ENCODE data around the gene MYO18A.

The MYO18A gene

DNA sequence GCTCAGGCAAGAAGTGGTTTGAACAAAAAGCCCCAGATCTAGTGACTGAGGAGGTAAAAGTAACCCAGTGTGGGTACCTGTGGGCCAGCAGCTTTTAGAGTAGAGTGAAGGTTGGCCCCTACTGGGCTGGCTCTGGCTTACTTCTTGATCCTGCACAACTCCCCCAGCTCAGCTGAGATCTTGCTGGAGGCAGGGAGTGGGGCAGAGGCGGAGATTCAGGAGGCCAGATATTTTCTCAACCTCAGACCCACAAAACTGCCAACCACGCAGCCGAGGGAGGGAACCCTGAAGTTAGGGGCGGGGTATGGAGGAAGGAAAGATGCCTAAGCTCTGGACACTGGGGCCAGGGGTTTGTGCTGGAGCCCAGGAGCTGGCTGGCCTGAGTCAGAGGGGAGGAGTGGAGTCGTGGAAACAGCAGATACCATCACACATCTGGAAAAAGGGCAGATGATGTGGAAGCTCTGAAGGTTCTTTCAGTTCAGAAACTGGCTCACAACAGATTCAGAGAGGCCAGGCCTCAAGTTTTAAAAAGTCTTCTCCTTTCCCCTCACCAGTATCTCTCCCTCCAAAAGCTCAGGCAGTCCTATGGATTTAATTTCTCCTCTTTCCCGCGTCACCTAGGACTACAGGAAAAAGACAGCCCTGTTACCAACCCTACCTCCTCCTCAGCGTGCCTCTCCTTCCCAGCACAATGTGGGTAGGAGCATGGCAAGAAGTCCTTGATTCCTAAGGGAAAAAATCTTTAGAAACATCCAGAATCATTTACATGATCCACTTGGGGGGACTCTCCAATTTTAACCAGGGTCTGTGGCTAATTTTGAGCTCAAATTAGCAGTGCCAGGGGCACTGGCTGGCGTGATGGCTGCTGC lies 48.1 kb downstream of the MYO18A start:
- TF ChIP-seq, protein P1, sequence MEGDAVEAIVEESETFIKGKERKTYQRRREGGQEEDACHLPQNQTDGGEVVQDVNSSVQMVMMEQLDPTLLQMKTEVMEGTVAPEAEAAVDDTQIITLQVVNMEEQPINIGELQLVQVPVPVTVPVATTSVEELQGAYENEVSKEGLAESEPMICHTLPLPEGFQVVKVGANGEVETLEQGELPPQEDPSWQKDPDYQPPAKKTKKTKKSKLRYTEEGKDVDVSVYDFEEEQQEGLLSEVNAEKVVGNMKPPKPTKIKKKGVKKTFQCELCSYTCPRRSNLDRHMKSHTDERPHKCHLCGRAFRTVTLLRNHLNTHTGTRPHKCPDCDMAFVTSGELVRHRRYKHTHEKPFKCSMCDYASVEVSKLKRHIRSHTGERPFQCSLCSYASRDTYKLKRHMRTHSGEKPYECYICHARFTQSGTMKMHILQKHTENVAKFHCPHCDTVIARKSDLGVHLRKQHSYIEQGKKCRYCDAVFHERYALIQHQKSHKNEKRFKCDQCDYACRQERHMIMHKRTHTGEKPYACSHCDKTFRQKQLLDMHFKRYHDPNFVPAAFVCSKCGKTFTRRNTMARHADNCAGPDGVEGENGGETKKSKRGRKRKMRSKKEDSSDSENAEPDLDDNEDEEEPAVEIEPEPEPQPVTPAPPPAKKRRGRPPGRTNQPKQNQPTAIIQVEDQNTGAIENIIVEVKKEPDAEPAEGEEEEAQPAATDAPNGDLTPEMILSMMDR (IDR thresholded peaks at IDR 0.05; ENCODE audit: borderline replicate concordance, insufficient read depth, low read depth, low read length): no peak
- no peak overlapping the region for H3K4me3 ChIP-seq (ENCODE audit: low read depth, low read length)

DNA sequence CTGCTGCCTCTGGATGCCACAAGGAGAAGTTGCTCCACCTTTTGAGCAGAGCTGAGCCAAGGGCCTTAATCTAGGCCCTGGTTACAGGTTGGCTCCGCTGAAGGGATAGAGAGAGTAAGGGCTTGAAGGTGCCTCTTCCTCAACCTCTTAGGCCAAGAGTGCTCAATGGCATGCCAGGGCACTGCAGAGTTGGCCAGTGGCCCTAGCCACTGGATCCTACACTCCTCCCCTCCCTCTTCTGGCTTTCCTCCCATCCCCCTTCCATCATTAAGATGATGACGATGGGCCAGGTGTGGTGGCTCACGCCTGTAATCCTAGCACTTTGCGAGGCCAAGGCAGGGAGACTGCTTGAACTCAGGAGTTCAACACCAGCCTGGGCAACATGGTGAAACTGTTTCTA lies 50.5 kb downstream of the MYO18A start:
- H3K4me3 ChIP-seq (ENCODE audit: low read depth, low read length): no peak overlapping the region
- TF ChIP-seq, protein P1 (IDR thresholded peaks at IDR 0.05; ENCODE audit: borderline replicate concordance, insufficient read depth, low read depth, low read length): no peak

DNA sequence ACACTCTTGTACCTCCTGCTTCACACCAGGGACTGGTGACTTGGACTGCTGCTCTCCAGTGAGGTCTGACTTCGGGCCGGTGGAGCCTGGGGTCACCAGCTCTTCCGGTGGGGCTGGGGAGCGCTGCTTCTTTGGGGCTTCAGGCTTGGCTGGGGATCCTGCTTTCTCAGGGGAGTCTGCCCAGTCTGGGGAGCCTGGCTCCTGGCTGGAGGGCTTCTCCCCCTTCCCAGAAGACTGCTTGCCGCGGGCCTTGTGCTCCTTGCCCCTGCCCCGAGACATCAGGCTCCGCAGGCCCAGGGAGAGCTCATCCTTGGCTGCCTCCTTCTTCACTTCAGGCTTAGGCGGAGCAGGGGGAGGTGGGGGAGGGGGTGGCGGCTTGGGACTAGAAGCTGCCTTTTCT lies 52.4 kb downstream of the MYO18A start:
- no peak overlapping the region for H3K4me3 ChIP-seq (ENCODE audit: low read depth, low read length)
- TF ChIP-seq, protein P1 (IDR thresholded peaks at IDR 0.05; ENCODE audit: borderline replicate concordance, insufficient read depth, low read depth, low read length): no peak

DNA sequence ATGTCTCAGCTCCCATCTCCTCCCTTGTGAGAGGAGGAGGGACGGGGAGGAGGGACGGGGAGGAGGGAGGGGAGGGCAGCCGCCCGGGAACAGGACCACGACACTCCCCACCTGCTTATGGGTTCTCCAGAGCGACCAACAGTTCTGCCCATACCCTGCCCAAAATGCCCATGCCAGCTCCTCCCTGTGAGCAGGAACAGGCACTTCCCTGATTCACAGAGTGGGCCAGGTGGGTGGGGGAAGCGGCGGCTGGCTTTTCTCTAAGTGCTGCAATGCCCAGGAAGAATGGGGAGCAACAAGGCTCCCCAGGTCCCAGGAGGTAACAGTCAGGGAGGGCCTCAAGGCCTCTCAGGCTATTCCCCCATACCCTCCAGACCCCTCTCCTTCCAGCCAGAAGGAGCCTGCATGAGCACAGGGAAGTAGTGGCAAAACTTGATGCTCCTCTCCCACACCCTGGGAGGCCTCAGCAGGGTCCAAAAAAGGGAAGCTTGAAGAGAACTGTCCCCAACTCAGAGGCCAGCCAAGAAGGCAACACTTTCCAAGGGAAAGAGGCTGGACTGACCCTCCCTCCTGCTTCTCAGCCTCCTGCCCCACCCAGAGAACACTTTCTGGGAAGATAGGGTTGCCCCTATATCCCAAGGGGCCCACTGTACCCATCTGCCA lies 53.8 kb downstream of the MYO18A start:
- TF ChIP-seq, protein P1 (IDR thresholded peaks at IDR 0.05; ENCODE audit: borderline replicate concordance, insufficient read depth, low read depth, low read length): no peak
- H3K4me3 ChIP-seq (ENCODE audit: low read depth, low read length): no peak overlapping the region

DNA sequence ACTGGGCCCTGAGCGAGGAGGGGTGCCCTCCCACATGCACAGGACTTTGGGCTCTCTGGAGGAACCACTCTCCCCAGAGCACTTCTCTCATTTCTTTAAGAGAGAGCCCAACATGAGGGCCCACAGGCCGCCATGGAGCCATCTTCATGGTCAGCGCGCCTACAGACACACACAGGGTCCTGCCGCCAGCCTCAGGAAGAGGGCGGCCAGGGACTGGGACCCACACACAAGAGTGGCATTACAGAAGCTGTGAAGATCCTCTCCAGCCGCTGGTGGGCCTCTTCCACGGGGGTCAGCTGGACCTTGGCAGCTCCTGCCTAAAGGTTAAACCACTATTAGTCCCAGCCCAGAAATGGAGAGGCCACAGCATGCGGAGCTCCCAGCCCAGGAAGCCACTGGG lies 54.5 kb downstream of the MYO18A start:
- no peak overlapping the region for H3K4me3 ChIP-seq (ENCODE audit: low read depth, low read length)
- TF ChIP-seq, protein P1 (IDR thresholded peaks at IDR 0.05; ENCODE audit: borderline replicate concordance, insufficient read depth, low read depth, low read length): no peak

DNA sequence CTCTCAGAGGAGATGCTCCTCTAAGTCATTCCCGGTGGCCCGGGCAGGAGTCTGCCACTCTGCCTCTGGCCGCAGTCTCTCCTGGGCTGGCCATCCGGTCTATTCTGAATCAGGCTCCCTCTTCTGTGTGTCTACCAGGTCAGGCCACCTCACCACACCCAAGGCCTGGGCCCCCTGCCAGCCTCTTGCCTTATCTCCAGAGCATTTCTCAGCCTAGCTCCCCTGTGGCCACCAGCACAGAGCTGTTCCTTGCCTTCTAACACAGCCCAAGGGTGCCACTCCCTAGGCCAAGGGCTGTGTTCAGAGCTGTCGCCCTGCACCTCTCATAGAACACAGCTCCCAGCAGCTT lies 55.3 kb downstream of the MYO18A start:
- H3K4me3 ChIP-seq (ENCODE audit: low read depth, low read length): no peak overlapping the region
- TF ChIP-seq, protein P1 (IDR thresholded peaks at IDR 0.05; ENCODE audit: borderline replicate concordance, insufficient read depth, low read depth, low read length): no peak
